HG02981 (cell line): ENCODE data around the gene PPM1F.

Source experiments
- ATAC-seq: cut with Tn5 transposase; IDR thresholded peaks from one replicate; pipeline ENCODE4 v1.9.1; 2021; ENCODE audit warnings: mild to moderate bottlenecking, moderate library complexity; ENCODE audit not compliant: unreplicated experiment

PPM1F gene

DNA sequence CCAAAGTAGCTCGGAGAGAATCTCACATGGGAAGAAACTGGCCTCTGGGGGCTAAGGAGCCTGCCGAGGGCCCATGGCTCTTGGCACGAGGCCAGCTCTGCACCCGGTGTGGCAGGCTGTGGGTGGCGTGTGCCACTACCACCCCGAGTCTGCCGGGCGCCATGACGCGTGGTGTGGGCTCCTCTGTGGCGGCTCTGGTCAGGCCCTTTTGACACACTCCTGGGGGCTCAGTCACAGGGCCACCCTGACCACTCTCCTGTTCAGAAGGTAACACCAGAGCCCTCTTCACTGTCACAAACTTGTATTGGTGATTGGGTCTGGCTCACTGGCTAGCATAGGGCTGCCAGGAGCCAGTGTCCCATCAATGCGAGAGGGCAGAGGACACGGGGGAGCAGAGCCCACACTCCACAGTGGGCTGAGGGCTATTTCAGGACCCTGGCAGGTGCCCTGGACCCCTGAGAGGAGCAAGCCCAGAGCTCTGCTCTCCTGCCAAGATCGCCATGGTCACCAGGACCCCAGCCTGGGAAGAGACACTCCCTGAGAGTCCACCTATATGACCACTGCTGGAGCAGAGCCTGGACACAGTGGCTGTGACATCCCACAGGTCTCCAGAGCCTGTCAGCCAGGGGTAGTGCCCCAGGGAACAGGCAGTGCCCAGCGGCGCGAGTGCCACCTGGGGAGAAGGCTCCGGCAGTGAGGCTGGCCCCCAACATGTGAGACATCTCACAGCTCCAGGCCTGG is 8.6 kb upstream of the PPM1F start:
- ATAC-seq: no peak

DNA sequence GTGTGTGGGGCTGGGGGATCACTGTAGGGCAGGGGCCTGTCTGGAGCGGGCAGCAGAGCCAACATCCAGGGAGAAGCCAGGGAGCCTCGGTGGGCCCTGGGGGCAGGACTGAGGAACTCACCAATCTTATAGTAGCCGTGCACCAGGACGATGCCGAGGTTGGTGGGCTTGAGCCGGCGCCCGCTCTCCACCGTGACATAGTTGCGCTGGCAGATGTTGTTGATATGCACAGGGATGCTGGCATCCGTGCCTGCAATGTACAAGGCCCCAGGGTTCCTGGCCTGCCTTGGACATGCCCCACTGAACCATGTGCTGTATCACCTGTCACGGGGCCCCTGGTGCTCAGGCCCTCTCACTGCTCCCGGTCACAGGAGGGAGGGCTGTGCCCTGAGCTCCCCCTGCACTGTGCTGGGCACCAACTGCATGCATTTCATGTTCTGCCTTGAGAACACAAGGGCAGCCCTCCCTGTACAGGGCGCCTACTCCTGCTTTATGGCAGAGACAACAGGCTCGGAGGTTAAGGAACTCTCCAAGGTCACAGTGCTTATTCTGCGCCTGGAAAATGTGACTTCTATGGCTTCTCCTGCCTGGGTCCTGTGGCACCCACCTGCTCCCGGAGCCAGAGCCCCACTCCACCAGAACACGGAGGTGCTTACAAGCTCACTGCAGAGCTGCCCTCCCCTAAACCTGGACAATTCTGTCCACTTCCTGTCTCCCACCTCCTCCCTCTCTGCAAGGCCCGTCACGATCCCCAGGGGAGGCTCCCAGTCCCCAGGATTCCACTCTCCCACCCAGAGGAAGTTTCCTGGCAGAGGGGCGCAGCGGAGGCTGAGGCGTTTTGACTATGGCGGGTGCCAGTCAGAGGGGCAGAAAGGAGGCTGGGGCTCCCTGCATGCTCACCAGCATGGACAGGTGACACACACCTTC is 7.8 kb upstream of the PPM1F start:
- ATAC-seq: no peak

DNA sequence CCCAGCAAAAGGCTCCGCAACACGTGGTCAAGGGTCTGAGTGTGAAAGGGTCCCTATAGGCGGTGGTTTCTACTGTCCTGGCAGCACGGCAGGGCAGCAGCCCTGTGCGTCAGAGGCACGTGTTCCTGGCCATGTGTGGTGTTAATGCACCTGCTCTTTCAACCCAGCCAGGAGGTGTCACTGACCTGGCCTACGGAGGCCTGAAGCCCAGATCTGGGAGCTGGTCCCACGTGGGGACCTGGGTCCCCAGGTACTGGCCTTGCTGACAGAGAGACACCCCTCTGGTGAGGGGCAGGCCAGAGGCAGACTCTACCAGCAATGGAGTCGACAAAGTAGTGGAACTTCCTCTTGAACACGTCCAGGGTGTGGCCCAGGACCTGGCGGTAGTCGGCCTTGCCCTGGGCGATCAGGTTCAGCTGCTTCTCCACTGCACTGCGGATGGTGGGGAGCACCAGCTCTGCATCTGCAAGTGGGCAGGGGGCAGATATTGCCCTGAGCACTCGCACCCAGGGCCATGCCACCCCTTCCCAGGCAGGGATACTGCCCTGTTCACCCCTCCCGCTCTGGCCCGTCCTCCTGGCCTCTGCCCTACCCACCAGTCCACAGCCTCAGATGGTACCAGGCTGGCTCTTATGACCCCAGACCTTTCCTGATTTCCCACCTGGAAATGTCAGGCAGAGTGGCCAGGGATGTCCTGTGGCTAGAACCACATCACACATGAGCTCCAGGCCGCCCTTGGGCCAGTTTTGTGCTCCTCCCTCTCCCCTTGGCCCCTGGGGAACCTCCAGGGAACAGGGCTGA is 6.8 kb upstream of the PPM1F start:
- ATAC-seq: no peak

DNA sequence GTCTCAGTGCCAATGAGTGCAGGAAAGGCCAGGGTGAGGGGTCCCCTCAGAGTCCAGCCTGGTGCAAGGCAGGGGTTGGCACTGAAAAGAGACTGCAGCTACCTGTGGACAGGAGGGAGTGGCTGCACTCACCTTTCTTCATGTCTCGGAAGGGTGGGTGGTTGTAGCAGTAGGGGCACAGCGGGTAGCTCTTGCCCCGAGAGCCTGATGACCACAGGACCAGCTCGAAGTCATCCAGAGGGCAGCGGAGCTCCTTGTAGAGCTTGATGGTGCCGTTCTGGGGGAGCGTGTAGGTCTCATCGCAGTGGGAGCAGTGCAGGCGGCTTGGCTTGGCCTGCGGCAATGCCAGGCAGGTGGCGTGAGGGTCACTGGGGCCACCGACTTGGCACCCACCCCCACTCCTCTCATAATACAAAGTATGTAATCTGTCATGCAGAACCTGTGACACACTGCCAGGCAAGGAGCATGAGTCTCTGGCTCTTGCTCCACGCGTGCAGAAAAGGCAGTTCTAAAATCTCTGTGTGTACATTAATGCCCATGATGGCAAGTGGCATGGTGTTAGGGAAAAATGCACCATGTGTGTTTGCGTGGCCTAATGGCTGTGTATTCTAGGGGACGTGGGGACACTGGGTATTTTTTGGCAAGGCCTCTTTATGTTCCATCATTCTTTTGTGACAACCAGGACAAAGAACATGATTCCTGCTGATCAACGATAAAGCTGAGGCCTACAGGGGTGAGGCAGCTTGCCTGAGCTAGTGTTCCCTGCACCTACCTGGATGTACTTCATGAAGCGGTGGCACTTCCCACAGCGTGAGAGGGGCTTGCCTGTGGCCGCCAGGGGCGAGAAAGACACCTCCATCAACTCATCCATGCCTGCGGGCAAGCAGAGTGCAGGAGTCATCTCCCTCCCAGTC is 6.0 kb upstream of the PPM1F start:
- ATAC-seq: no peak

DNA sequence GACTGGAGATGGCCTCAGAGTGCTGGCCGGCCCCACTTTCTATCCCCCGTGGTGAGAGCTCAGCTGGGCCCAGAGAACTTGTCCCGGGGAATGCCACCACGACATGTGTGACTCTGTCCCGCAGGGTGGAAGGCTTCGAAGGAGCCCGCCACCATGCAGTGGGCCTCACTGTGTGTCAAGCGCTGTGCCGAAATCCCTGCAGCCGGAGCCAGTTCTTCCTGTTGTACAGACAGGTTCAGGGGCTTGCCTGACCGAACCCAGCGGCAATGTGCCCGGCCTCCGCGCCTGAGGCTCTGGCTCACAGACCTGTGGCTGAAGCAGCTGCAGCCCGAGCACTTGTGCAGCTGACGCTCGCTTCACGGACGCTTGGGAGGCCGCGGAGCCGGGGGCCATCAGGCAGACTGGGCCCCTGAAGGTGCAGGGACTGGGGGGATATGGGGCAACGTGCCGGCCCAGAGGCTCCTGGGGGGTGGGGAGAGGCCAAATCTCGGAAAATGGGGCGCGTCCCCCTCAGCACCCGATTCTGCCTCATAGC is 650 bp downstream of the PPM1F start:
- no peak for ATAC-seq

DNA sequence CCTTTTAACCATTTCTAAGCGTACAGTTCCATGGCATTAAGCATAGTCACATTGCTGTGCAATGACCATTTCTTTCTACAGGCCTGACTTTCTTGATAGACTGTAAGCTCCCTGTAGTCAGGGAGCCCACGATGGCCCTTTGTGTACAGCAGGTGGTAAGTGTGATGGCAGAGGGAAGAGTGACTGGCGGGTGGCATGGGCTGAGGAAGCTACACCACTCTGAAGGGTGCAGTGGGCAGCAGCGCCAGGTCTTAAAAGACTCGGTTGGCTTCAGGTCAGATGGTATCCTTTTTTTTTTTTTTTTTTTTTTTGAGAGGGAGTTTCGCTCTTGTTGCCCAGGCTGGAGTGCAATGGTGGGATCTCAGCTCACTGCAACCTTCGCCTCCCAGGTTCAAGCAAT is 1.6 kb downstream of the PPM1F start:
- ATAC-seq: no peak

DNA sequence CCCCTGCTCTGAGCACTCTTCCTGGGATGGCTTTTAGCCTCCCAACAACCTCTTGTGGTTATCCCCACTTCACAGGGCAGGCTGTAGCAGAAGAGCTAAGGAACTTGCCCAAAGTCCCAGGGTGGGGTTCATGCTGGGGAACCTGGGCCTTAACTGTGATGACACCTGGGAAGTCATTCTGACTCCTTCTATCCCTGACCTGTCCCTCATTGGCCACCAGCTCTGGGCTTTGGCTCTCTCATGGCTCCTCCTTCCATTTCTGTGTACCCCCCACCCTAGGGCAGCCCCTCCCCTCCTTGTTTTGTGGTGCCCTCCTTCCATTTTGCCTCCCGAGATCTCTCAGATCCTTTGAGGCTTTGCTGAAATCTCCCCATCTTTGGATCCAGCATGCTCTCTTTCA is 2.7 kb downstream of the PPM1F start:
- ATAC-seq: no peak

DNA sequence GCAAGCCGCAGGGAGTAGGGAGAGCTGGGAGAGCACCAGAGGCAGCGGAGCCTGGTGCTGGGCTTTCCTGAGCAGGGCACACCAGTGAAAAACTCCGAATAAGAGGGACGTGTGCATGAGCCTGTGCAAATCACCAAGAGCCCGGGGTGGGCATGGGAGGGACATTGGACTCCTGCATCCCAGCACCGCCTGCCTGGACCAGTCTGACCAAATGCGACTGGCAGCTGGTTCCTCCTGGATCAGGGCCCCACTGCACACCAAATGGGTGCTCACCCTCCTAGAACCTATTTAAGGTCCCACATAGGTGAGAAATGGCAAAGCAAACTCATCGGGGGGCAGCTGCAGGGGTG is 3.1 kb downstream of the PPM1F start:
- ATAC-seq: no peak

DNA sequence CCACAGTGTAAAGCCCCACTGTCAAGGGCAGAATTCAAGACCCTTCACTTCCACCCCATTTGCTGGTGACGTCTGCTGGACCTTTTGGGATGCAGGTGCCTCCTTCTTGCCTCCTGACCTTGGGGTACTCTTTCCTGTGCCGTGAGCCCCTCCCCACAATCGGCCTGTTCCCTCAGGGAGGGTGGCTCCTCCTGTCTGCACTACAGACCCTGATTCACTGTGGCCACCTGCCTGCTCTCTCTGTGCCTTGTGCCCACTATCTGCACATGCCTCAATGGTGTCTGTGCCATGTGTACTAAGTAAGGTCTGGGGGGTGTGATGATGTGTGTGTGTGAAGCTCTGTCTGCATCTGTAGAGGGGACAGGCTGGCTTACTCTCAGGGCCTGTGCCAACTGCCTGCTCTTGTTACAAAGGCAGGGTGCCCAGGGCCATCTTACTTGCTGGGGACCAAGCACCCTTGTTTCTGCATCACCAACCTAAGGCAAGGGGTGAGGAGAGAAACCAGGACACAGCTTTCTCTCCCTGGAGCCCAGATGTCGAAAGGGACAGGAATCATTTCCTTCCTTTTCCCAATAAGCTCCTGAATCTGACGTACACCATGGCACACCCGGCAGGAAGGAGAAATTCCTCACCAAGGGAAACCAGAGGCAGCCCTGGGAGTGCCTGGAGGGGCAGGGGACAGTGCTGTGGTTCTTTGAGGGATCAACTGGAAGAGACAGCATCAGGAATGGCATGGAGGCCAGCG is 3.7 kb downstream of the PPM1F start:
- ATAC-seq: no peak

DNA sequence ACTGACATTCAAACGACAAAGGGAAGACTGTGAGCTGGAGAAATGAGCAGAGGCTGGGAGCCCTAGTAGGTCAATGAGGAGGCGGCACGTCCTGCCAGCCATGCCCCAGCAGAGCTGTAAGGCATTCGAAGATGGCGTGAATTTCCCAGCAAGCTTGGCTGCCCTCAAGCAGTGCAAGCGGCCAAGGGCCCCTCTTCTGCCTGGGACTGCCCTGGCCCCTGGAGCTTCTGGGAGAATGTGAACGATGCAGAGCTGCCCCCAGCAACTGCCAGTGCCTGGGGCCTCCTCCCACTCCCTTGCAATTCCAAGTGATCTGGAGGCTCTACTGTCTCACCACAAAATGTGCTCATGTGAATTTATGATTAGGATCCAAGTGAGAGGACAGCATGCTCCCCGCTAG is 4.3 kb downstream of the PPM1F start:
- no peak for ATAC-seq

DNA sequence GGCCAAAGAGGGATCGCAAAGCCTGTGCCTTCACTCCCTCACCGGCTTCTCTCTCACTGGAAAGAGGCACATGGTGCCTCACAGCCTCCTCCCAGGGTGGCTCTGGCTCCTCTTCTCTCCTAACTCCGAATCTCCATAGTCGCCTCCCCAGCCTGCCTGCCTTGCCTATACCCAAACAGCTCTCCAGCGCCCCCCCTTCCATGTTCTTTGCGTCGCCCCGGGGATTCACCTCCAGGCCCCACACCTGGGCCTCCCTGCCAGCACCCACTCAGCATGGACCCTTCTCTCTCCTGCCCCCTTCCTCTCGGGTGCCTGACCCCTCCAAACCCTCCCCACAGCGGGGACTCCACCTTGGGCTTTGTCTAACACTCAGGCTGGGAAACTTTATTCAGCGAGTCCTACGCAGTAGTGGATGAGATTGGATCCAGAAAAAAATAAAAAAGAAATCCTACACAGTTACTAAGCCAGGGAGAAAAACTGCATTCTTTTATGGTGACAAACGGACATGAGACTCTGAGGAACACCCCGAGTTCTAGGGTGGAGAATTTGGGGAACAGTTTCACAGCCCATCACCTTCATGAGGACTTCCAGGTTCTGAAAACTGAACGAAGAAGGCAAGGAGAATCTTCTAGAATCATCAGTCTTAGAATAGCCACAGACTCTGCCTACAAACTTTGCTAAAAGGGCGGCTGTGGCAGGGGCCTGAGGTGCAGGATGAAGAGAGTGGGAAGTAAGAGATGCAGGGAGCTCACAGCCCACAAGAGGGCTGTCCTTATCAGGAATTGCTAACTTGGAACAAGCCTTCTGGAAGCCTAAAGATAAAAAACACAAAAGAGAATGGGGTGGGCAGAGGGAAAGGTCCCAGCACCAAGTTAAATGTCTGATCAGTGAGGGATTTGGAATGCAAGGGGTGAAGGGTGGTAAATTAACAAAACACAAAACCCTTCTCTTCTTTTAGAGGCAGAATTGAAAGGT is 5.3 kb downstream of the PPM1F start:
- ATAC-seq: no peak

DNA sequence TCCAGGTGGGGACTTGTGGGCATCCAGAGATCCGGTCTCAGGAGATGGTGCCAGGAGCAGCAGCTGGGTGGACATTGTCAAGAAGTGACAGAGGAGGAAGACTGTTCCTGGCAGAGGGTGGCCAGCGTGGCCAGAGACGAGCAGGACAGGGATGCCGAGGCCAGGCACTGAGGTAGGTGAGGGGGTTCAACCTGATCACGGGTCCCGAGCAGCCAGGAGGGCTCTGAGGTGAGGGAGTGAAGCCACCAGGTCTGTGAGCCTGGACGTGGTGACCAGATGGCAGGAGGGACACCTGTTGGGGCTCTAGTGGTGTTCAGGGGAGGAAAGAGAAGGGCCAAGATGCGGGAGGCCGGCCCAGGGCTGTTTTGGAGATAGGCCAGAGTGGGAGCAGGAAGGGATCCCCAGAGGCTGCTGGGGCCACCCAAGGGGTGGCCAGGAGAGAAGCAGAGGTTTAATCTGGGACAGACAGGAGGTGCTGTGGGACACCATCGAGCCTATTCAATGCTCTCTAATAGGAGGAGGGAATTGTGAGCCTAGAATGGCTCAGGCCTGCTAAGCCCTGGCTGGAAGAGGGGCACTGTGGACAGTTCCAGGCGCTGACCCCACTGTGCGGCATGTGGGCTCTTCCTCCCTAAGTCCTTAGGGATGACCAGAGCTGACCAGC is 6.3 kb downstream of the PPM1F start:
- ATAC-seq: no peak

DNA sequence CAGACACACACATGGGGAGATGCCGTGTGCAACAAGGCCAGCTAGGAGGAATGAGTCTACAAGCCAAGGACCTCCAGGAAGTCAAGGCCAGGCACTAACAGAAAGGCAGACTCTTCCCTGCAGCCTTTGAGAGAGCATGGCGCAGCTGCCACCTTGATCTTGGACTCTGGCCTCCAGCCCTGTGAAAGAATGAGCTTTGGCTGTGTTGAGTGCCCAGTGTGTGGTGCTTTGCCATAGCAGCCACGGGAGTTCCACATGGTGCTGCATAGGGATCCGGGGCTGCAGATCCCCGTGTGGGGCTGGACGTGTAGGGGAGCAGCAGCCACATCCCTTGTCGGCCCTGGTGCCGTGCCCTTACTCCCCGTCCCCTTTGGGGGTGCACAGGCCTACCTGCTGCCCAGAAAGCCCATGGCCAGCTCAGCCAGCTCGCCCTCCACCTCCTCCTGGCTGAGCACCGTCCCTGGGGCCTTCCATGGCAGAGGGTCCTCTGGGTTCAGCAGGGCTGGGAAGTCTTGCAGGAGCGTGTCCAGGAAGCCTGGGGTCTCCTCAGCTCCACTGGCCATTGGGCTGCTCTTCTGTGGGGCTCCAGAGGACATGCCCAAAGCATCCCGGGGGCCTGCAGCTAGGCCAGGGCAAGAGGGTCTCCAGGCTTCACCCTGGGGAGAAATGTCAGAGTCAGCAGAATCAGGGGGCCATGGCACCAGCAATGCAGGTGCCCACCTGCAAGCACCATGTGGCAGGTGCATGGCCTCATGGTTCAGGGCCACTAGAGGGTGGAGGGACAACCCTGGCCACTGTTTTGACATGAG is 7.0 kb downstream of the PPM1F start:
- ATAC-seq: no peak

DNA sequence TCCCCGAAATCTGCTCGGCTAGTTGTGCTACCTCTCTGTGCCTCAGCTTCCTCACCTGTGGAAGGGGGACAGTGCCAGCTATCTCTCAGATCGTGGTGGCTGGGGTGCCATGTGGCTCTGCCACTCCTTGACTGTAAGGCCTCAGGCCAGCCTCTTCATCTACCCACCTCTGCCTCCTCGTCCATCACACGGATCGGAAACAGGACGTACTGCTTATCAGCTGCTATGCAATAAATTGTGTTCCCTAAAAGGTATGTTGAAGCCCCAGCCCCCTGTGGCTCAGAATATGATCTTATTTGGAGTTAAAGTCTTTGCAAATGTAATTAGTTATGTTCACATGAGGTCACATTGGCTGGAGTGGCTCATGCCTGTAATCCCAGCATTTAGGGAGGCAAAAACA is 7.8 kb downstream of the PPM1F start:
- ATAC-seq: no peak

DNA sequence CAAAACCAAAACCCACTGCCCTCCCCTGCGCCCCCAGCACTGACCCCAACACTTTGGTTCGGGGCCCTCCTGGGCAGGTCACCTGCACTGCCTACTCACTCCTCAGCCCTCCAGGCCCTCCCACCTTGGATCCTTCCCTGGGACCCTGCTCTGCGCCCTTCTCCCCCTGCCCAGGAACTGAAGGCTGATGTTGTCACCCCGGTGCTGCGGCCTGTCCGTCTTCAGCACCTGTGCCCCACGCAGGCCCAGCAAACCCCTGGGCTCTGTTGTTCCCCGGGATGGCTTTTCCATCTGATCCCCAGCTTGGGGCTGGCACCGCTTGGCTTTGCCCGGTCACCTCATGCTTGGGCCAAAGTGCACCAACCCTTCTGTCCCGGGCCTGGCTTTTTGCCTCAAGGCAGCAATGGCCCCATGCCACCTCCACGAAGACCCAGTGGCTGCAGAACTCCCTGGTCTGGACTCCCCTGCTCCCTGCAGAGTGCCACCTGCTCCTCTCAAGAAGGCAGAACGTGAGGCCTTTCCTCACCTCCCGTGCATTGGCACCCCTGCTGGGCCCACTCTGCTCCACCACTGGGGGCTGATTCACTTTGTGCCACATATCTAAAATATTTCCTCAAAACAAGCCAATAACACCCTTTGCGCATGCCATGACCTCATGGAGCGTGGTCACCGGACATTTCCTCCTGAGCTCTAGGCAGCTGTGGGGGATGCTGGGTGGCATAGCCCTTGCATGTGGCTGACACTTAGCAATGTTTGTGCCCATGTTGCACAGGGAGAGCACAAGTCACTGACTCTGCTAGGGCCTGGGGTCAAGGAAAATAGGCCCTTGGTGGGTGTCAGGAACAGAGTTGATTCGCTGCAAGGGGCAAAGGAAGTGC is 8.8 kb downstream of the PPM1F start:
- ATAC-seq: no peak
